GM18519 (cell line): ENCODE data around the gene SNX15.
"Not testable (repeated sequence)": the region's sequence is repeated elsewhere in the genome, so short reads cannot be mapped to it uniquely, and the experiment has no call there.

Experiments
- ATAC-seq: cut with Tn5 transposase; IDR thresholded peaks from one replicate; pipeline ENCODE4 v1.9.1; 2021; ENCODE audit warnings: mild to moderate bottlenecking, moderate library complexity; ENCODE audit not compliant: unreplicated experiment, low FRiP score

The SNX15 gene

GRCh38 chr11:65027213-65028067, at the start of gene SNX15:
TSS of gene SNX15 (plus strand) at chr11:65027439. CDS start at chr11:65027538, 99 bp downstream.
- peak; percentile 48 for ATAC-seq

- not testable (repeated sequence) for ATAC-seq
Observed at GRCh38 chr11:64983339-64983738, 43.9 kb upstream of the SNX15 start.

- ATAC-seq, result no peak
Observed at GRCh38 chr11:64987998-64988854, 39.0 kb upstream of the SNX15 start.

GRCh38 chr11:64989416-64989815, 37.8 kb upstream of the SNX15 start:
- ATAC-seq, result no peak

DNA sequence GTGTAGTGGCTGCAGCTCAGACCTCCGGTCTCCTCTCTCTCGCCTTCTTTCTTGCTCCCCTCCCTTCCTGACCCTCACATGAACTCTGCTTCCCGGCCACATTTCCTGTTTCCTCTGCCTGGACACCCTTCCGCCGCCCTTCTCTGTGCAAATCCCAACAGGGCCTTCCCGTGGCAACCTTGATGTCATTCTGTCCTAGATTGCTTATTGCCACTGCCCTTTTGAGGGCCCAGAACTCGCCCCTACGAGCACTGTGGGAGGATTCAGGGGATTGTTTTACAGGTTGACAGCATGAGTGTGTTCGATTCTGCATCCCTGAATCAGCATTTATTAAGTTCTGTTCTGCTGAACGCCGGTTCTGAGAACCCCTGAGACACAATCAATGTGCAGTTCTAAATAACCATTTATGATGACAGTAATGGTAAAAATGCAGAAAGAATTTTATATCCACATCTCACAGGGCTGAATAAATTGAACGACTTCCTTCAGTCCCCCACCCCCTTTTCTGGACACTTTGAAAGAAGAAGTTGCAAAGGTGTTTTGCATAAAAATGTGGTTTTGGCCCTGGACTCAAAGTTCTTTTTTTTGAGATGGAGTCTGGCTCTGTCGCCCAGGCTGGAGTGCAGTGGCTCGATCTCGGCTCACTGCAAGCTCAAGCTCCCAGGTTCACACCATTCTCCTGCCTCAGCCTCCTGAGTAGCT, 36.9 kb upstream of the SNX15 start:
- ATAC-seq, result no peak

DNA sequence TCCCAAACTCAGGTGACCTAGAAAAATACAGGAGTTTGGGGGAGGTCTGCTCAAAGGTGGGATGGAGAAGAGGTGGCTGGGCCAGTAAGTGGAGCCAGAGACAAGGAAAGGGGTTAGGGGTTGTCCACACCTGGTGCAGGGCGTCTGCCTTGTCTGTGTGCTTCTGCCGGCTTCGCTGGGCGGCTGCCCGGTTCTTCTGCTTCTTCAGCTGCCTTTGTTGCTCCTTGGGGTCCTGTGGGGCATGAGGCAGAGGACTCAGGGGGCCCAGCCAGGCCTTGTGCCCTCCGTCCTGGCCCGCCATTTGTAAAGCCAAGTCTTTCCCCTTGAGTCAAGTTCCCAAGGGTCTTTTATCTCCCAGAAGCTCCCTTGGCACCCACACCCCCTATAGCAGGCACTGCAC, 32.9 kb upstream of the SNX15 start:
- no peak for ATAC-seq

DNA sequence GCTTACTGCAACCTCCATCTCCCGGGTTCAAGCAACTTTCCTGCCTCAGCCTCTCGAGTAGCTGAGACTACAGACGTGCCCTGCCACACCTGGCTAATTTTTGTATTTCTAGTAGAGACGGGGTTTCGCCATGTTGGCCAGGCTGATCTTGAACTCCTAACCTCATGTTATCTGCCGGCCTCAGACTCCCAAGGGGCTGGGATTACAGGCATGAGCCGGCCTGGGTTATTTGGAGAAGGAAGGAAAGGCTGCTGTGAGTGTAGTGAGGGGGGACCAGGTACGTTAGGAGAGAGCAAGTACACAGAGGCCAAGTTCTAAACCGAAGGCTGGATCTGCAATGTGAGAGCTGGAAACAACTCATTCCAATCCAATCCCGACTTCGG, 30.9 kb upstream of the SNX15 start:
- ATAC-seq, result no peak

GRCh38 chr11:64996710-64997380, 30.4 kb upstream of the SNX15 start, which contains the start of gene BATF2:
TSS of gene BATF2 (minus strand) at chr11:64996971. CDS start at chr11:64996914, 57 bp downstream.
- ATAC-seq, result no peak

DNA sequence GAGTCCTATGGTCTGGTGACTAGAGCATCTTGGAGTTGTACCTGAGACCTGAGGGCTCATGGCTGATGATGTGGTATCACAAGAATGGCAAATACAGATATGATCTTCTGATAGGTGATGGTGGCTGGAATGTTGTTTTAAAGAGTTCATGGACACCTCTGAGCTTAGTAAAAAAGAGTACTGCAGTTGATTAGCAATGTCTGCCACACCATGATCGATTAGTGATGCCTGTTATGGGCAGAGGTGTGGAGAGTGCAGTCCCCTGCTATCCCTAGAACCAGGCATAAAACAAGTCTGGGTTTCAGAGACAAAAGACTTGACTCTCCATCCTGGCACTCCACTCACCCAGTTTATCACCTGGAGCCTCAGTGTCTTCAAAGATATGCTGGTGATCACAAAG, 29.1 kb upstream of the SNX15 start:
- ATAC-seq, result no peak

DNA sequence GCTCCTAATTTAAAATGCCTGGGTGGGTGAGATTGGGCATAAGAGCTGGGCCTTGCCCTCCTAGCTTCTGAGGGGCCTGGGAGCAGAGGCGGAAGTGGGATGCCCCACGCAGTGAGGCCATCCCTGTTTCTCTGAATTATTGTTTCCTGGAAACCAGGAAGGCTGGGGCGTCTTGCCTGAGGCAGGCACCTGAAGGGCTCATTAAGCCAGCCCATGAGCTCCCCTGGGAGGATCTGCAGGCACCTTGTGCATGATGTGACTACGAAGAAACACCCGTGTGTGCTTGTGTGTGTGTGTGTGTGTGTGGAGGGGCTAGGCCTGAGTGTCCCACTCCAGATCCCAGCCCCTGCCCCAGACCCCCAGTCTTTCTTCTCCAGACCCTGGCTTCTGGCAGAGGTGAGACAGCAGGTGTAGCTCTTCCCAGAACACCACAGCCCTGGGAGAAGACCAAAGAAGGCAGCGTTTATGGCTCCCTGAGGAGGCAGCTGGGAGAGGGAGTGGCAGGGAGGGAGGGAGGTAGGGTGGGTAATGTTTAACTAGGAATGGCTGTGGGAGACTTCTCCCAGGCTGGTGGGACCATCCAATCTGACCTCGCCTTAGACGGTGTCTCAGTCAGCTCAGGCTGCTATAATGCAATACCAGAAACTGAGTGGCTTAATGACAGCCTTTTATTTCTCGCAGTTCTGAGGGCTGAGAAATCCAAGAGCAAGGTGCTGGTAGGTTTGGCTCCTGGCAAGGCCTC, 28.4 kb upstream of the SNX15 start:
- ATAC-seq, result no peak

GRCh38 chr11:64999478-64999877, 27.8 kb upstream of the SNX15 start:
- ATAC-seq, result no peak

- ATAC-seq, result no peak
Observed at GRCh38 chr11:65002706-65003105, 24.5 kb upstream of the SNX15 start.

GRCh38 chr11:65003282-65003681, 24.0 kb upstream of the SNX15 start:
- no peak for ATAC-seq

- ATAC-seq, result not testable (repeated sequence)
Observed at GRCh38 chr11:65003968-65004367, 23.3 kb upstream of the SNX15 start.

DNA sequence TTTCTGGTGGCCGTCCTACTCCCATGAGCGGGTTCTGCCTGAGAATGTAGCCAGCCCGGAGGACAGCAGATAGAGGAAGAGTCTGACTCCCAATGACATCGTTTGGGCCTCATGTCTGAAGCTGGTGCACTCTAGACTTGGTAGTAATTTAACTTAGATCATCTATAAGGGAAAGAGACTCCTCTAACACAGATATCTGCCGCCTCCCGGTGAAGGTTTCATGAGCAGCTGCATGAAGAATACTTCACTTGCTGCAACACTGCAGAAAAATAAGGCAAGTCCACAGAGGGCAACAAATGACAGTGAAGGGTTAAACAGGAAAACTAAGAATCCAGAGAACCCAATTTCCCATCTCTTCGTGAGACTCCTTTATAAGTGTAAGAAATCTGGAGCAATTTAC, 19.2 kb upstream of the SNX15 start:
- no peak for ATAC-seq

DNA sequence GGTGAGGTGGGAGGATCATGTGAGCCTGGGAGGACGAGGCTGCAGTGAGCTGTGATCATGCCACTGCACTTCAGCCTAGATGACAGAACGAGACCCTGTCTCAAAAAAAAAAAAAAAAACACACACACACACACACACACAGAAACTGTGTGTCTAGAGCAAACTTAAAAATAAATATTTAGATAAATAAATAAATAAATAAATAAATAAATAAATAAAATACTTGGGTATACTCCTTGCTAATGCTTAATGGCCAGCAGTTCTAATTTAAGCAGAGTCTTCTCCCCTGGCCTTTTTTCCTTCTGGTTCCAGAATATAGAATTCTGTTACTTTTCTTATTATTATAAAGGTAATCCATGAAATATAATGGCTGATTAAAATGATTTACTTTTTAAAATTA, 18.4 kb upstream of the SNX15 start:
- no peak for ATAC-seq

DNA sequence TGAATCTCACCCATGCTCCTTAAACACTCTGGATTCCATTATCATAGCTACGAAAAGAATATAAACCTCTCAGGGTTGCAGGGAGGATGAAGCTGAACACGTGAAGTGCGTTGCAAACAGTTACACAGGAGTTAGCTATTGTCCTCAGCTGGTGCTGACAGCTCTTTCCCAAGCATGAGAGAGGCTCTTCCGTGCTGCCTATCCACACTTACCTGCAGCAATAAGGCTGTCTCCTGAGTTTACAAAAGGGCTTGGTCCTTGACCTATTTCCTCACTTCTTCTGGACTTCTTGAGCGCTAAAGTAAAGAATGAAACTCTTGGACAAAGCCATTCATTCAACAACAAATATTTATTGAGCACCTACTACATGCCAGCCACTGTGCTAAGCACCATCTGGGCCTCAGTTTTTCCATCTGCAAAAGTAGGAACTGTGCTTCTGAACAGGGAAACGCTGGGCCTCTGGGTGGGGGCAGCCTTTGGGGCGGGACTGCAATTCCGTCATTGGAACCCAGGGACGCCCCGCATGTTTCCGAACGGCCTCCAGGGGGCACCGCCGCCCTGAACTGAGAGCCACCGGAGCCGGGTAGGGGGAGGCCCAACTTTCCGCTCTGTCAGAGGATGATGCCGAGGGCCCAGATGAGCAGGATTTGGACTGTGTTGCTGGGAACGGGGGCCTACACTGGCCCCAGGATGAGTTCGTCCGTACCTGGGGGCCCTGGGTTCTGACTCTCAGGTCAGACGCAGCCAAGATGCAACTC, 13.9 kb upstream of the SNX15 start:
- peak; percentile 32 for ATAC-seq

DNA sequence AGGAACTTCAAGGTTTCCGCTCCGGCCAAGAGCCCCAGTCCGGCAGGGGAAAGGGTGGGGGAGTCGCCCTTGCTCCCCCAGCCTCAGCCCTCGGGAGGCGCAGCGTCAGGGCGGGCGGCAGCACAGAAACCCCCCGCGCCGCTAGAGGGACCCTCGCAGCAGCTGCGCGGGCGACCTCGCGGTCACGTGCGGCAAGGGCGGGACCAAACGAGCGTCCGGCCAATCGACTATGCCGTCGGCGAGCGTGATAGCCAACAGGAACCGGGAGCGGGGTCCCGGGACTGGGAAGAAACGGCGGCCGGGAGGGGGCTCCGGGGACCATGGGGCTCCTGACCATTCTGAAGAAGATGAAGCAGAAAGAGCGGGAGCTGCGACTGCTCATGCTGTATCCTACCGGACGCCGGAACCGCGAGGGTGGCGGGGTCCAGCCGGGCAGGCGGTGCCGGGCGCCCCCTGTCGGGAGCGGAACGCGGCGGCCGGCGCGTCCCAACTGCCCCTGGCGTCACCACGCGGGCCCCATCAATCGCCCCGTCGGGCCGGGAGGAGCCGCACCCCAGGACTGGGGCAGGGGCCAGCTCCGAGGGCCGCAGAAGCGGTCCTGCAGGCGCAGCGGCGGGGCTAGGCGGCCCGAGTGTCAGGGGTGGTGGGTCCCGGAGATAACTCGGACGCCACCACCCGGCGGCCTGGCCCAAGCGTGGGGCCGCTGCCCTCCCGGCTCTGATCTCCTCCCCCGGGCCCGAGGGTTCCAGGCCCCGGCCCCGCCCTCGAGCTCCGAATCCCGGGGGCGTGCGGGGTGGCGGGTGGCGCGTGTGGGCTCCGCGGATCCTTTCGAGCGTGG, 13.1 kb upstream of the SNX15 start, which contains the start of gene ARL2:
ARL2 (plus strand) TSS at position 273 of the 838 bp plus-strand sequence; CDS start at position 321, 48 bp downstream.
- peak; percentile 57 for ATAC-seq
